IPS-NIHi7 (cell line): ENCODE data around the gene ATP8B4.

Experiments
- DNase-seq: peaks from one replicate; pipeline ENCODE4 v3.0.0; 2012; ENCODE audit warnings: mixed read lengths; ENCODE audit errors: extremely low spot score

Gene ATP8B4

DNA sequence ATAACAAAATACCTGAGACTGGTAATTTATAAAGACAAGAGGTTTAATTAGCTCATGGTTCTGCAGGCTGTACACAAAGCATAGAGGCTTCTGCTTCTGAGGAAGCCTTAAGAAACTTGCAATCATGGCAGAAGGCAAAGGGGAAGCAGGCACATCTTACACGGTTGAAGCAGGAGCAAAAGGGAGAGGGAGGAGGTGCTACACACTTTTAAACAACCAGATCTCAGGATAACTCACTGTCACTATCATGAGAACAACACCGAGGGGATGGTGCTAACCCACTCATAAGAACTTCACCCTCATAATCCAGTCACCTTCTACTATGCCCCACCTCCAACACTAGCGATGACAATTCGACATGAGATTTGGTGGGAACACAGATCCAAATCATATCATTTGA lies 54.4 kb downstream of the ATP8B4 start:
- no peak for DNase-seq

DNA sequence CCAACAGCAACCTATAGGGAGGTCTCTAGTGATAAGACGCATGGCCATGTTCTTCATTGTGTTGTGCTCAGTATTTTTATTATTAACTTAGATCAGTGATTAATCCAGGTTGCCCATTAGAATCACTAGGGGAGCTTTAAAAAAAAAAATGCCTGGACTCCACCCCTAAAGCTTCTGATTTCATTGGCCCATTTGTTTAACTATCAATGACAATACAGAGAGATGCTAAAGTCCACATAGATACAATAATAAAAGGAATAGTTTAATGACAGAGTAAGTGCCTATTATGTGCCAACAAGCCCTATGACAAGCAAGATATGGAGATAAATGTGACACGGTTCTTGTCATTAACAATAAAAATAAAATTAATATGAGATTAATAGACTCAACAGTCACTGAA lies 55.8 kb downstream of the ATP8B4 start:
- DNase-seq: no peak

DNA sequence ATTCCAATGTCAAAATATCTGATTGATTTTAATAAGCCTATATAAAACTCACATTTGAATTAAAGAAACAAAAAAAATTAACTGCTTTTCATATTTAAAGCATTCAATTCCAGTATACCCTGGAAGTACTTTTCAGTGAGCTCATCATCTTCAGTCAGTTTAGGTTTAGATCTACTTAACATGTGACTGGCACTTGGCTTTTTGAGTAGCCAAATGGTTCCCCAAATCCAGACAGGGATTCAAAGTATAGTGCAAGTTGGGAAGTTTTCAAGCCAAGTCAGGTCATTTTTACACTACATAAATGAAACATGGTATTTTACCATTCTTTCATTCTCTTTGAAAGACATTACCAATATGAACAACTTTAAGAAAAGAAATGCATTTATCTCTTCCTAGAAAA lies 57.5 kb downstream of the ATP8B4 start:
- no peak for DNase-seq

DNA sequence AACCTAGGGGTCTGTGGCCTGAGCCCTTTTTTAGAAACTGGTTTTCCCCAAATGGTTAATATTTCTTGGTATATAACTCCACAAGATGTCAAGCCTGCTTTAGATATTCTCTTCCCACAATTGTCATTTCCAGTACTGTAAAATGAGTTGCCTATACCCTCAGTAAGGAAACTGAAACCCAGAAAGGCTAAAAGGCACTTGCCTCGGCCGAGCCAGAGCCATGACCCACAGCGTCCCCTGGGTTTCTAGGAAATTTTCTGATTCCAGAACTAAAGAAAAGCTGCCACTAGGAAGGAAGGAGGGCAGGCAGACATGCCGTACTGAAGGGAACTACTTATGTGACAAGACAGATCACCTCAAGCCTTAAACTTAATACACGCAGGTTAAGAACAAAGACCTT lies 59.1 kb downstream of the ATP8B4 start:
- peak; percentile 16 for DNase-seq

DNA sequence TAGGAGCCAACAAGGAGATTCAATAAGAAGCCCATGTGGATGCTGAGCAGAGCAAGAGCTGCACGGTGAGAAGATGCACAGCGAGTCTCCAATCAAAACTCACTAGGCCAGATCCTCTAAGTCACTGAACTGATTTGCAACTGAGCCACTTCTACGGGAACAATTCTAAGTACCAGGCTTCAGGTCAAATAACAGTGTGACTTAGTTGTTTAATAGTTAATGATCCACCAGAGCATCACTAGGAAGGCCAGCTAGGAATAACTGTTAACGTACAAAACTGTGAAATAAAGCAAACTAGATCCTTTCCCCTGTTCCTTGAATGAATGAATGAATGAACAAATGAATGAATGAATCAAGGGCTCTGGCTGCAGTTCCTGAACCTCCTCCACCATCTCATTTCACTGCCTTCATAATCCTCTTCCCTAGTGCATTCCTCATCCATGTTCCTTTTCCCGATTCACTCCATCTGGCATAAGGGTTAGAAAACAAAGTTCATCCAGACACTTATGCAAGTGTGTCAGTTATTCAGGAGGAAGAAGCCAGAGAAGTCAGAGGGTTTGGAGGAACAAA lies 59.7 kb downstream of the ATP8B4 start:
- DNase-seq: no peak

DNA sequence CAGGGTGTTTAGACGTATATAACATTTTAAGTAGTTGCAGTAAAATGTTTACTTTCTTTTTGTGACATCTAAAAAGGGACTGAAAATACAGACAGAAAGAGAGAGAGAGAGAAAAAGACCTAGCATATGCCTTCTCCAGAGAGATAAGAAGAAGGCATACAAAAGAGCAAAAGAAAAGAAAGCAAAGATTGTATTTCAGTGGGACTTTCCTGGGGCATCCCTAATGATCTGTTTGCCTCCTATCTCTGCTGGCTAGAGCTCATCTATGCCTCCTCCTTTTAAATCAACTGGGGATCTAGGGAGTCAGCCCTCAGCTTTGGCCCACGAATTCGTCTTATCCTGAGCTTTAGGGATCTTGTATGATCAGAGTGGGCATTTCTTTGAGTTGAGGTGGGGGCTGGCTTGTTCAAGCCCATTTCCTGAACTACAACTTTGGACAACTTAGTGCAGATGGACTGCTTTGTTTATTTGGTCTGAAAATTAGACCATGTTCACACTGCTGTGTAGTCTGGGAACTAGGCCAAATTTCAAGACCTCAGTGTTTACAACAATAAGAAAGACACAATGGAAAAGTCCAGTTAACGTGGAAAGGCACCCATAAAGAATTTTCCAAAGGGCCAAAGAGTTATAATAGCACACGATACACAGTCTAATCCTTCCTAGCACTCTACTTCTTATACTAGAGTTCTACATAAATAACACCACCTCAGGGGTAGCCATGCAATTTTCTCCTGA lies 61.0 kb downstream of the ATP8B4 start:
- DNase-seq: no peak

DNA sequence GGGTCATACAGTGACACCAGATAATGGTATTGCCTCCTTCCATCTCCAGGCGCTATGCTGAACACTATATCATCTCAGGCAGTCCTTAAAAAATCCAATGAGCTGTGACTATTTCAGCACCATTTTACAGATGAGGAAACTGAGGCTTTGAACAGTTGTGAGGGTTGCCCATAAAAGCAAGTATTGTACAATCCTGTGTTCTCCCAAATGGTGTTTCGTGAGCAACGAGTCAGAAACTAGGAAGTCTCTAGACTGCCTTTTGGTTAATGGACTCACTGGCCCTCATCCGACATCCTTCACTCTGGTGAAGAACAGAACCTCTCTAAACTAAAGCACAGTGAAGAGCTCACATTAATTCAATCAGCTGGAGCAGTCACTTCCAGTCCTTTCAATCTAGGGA lies 61.8 kb downstream of the ATP8B4 start:
- no peak for DNase-seq

DNA sequence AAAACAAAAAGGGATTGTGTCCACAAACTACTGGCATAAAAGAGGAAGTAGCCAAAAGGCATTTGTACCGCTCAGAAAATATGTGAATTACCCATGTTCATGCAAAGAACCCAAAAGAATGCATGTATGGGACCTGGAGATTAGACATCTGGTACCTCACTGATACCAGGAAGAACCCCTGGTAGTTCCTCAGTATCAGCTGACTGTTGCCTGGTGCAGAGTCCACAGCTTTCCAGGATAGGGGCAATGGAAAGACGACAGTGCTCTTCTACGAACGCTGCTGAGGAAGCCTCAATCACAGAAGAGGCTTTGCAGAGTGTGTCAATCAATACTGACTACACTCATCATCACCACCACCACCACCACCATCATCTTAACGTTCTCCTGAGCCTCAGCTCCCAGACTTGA lies 63.3 kb downstream of the ATP8B4 start:
- DNase-seq: no peak

DNA sequence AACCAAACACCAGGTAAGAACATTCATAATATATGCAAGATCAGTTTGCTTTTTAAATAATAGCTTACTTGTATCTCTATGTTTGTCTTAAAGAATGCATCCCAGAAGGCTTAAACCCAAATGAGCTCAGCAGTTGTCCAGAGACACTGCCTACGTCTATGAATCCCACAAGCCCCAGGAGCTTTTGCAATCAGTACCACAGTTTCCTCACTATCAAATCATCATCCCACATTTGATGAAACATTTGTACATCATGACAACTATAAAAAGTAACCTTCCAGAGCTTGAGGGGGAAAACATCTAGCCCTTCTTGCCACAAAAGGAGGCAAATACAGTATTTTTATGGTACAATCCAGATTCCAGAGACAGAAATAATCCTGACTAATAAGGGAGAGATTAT lies 63.7 kb downstream of the ATP8B4 start:
- DNase-seq: no peak

DNA sequence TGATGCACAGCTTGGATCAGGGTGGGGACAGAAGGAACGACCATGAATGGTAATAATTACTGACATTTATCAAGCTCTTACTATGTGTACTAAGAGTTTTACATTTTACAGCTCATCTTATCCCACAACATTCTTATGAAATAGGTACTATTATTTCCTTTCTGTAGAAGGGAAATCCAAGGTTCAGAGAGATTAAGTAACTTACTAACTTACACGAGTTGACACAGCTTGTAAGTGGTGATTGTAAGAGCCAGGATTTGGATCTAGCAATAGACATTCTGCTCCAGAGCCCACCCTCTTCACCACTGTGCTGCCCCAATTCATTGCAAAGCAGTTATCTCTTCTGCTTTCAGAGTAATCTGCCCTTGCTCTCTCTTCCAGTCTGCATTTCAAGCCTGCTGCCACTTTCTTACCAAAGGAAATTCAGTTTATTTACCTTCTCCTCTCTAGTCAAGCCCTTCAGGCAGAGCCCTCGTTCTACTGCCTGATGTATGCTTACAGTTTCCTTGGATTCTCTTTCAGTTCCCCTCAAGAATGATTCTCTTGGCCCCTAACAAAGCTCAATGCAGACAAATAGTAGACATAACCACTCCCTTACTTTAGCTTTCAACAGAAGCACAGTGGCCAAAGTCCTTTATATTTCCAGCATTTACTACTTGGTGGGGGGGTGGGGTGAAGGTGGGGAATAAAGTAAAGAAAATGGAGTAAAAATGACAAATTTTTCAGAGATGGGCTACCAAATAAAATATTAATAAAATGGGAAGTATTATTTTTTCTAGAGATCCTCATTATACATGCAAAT lies 65.8 kb downstream of the ATP8B4 start:
- DNase-seq: no peak

DNA sequence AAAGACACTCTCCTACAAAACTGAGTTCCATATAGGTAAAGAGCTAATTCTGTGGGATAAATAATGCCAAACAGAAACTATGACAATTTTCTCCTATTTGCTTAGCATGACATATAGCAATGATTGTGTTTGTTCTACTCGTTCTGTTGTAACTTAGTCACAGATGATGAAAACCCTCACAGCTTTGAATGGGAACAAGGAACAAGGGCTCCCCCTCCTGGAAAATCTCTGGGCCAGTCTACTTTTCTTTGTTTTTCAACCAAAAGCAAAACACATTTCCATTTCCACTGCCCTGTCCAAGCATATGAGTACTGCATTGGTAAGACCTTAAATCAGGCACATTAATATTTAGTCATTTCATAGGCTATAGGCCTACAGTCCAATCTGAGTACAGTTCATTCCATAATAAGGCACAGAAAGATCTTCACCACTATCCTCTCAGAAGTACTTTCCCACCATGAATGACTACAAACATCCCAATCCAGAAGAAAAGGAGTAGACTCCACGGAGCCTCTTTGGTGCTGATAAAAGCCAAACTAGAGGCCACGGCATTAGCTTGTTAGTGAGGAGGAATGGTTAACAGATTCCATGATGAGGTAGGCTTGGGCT lies 67.1 kb downstream of the ATP8B4 start:
- peak; percentile 40 for DNase-seq

DNA sequence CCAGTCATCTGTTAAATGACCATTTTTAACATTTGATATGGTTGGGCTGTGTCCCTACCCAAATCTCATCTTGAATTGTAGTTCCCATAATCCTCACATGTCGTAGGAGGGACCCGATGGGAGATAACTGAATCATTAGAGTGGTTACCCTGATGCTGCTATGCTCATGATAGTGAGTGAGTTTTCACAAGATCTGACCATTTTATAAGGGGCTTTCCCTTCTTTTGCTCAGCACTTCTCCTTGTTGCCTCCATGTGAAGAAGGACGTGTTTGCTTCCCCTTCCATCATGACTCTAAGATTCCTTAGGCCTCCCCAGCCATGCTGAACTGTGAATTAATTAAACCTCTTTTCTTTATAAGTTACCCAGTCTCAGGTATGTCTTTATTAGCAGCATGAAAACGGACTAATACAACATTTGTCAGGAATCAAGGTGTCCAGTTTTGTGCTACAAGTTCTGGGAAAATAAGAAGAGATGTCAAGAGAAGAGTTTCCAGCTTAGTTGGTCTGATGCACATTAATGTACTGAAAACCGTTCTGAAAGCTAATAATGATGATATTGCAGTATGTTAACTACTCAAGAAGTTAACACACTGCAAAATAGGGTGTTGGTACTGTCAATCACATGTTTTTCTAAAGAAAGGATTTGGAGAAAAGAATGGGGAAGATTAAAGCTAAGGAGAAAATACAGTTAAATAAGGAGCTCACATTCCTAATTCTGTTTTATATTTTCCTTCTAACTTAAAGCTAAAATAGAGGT lies 67.9 kb downstream of the ATP8B4 start:
- DNase-seq: no peak

DNA sequence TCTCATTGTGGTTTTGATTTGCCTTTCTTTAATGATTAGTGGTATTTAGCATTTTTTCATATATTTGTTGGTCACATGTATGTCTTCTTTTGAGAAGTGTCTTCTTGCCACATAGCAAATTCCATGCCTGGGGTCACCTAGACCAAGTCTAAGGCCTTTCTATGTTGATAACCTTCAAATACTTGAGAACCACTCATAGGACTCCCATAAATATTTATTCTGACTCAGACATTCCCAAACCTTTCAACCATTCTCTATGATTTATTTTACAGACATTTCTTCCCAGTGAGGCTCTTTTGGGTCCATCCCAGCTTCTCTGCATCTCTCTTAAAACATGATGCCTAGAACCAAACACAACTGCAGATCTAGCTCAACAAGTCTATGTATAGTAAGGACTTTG lies 69.2 kb downstream of the ATP8B4 start:
- no peak for DNase-seq

DNA sequence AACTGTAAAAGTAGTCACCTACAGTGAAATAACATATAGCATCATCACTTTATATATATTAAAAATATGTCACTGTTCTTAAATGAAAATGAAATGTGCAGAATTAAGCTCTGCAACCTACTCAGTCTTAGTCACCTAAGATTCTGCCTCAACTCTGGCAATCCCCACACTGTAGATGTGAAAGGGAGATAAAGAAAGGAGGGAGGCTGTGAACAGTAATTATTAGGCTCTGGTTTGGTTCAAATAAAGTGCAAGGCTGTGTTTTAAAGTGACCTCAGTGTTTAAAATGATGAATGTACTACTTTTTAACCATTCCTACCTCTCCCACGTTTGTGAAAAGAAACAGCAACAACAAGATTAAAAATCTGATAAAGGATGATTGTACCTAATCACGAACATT lies 72.2 kb downstream of the ATP8B4 start:
- DNase-seq: no peak

DNA sequence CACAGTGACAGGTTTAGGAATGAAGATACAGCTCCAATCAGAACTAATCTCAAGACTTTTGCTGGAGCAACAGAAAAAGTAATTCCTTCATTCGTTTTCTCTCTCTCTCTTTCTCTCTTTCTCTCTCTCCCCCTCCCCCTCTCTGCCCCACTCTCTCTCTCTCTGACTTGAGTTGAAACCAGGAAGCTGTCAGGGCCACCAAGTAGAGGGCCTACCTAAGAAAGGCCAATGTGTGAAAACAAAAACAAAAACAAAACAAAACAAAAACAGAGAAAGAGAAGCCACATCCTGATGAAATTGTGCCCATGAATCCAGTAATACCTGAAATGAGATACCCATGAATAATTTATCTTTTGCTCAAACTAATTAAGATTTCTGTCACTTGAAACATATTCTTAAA lies 72.9 kb downstream of the ATP8B4 start:
- no peak for DNase-seq

DNA sequence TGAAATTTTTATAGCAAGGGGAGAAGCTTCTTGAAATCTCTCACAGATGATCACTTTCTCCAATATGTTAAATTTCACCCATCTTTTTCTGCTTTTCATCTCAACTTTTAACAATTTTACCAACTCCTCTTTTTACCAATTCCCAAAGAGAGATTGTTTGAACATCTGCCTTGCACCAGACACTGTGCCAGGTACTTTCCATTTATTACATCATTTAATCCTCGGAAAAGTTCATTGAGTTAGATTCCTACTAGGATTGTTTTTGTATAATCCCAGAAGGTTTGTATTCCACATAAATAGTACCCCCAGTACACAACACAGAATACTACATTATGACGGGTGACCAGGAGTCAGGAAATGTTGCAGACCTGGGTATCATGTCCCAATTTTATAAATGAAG lies 74.1 kb downstream of the ATP8B4 start:
- no peak for DNase-seq

DNA sequence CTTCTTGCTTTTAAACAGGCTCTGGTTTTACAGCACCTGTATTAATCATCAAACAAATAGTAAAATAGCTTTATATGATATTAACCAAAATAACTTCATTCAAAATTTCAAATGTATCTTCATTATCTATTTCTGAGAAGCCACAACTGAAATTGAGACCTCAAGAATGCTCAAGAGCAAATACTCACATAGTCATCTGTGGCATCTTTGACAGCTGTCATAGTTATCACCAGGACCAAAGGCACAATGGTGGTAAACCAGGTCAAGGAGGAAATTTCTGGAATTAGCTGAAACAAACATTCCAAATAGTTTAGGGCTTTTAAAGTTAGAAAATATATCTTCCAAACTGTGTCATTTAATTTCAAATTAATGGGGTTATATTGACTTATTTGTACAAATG lies 74.6 kb downstream of the ATP8B4 start:
- no peak for DNase-seq

DNA sequence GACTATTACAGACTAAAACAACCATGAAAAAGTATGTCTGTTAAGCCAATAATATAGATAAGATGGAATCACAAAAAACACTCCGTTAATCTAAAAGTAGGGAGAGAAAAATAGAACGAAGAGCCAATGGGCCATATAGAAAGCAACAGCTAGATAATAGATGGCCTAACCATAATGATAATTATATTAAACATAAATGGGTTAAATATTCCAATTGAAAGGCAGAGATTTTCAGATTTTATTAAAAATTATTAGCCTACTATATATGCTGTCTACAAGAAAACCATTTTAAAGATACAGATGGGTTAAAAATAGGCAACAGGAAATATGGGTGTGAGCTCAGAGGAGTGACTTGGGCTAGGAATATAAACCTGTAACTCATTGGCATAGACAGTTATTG lies 76.3 kb downstream of the ATP8B4 start:
- DNase-seq: no peak

DNA sequence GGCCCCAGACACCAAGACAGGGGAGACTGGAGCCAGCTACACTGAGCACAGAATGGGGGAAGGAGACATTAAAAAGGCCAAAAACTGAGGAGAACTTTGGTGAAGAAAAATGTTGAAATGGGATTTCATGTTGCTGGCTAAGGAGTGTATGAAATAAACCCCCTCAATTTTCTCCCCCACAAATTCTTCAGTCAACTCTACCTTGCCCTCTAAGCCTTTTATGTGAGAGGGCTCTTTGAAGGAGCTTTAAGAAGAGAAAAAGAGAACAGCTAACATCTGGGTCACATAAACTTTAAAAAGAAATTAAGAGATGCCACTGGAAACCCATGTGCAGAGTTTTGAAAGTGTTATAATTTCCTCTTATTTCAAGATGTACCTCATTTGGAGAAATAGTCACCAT lies 88.6 kb downstream of the ATP8B4 start:
- no peak for DNase-seq

DNA sequence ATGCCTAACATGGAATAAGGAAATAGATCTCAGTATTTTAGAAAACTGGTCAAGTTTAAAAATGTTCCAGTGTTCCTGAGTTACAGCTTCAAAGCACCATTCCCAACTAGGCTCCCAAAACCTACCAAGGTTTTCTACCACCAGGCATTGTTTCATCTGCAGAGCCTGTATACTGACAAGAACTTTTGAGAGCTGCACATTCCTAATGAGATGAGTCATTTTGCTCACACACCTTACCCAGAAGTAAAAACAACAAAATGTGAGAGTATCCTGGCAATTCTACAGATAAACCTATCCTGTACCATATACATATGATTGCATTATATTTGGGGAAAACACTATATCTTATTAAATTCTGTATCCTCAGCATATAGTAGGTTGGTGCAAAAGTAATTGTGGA lies 90.7 kb downstream of the ATP8B4 start:
- DNase-seq: no peak

DNA sequence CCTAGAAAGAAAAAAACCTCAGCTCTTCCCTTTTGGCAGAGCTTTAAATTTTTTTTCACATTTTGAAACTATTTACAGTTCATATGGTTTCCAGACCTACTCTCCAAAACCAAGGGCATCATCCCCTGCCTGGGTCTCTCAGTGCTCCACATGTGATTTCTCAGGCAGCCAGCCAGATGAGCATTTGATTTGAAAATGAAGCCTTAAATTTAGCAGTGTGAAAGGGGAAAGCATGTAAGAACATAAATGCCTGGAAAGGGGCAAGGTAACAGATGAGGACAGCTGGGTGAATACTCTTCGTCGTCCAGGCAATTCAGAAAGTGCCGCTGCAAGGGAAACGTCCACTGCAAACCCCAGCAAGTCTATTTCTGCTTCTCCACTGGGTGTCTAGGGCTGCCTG lies 94.8 kb downstream of the ATP8B4 start:
- DNase-seq: no peak

DNA sequence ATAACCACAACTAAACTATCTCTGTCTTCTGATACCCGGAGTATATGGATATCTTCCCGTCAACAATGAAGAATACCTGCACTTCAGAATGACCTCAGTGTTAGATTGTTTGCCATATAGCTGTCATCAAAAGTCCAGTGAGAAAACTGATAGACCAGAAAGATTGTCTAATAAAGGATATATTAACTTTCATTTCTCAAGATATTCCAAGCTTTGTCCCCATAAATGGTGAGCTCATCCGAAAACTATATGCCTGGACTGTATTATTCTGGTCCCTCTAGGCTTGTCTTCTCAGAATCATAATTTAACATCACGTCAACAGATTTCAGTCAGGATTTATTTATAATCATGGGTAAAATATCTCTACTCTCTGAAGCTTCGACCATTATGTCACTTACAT lies 100.5 kb downstream of the ATP8B4 start:
- DNase-seq: no peak
